Liver (tissue), 9 donors: Measurements from ENCODE around the gene CDK5RAP2. TPM values are rescaled to one million over a fixed set of nuclear protein-coding genes. Genes with fewer than 3 reads are reported as not detected.
"Not testable (repeated sequence)": the region's sequence is repeated elsewhere in the genome, so short reads cannot be mapped to it uniquely, and the experiment has no call there.

ENCODE experiments used
- DNase-seq: peaks from one replicate; pipeline ENCODE4 v3.0.0-alpha.2; 2017; ENCODE audit warnings: low spot score
- H3K27ac ChIP-seq, 2 donors: one replicate each; pipeline ENCODE4 v1.7.0; 2013; ENCODE audit warnings: inconsistent platforms in 2 of 2, low read length in 2 of 2, control low read depth in 1 of 2, low read depth in 1 of 2, mild to moderate bottlenecking in 1 of 2
- H3K27me3 ChIP-seq, 4 donors: one replicate each; pipeline versions ENCODE4 v1.6.1 to v1.7.0; 2013; ENCODE audit warnings: low read length in 3 of 4, inconsistent platforms in 1 of 4, mild to moderate bottlenecking in 1 of 4, moderate library complexity in 1 of 4; ENCODE audit not compliant: control insufficient read depth in 4 of 4, insufficient read depth in 4 of 4
- H3K36me3 ChIP-seq, 4 donors: one replicate each; pipeline versions ENCODE4 v1.6.1 to v1.7.0; 2013; ENCODE audit warnings: low read length in 3 of 4, mild to moderate bottlenecking in 3 of 4, low read depth in 1 of 4, moderate library complexity in 1 of 4; ENCODE audit not compliant: control insufficient read depth in 4 of 4, insufficient read depth in 3 of 4
- H3K4me1 ChIP-seq, 4 donors: one replicate each; pipeline versions ENCODE4 v1.6.1 to v1.7.0; 2013; ENCODE audit warnings: low read length in 3 of 4, mild to moderate bottlenecking in 3 of 4, moderate library complexity in 1 of 4; ENCODE audit not compliant: control insufficient read depth in 4 of 4, insufficient read depth in 4 of 4
- H3K4me3 ChIP-seq, 3 donors: one replicate each; pipeline versions ENCODE4 v1.6.1 to v1.7.0; 2013; ENCODE audit warnings: low read length in 3 of 3, control low read depth in 1 of 3, low read depth in 1 of 3, mild to moderate bottlenecking in 1 of 3
- H3K9ac ChIP-seq, 2 donors: one replicate each; pipeline ENCODE4 v1.7.0; 2013; ENCODE audit warnings: low read length in 2 of 2, mild to moderate bottlenecking in 2 of 2, moderate library complexity in 2 of 2, control low read depth in 1 of 2, low read depth in 1 of 2
- H3K9me3 ChIP-seq, 4 donors: one replicate each; pipeline versions ENCODE4 v1.6.1 to v1.7.0; 2013; ENCODE audit warnings: low read length in 3 of 4; ENCODE audit not compliant: control insufficient read depth in 4 of 4
- ATF3 ChIP-seq: IDR thresholded peaks from 2 replicates; pipeline ENCODE4 v1.6.1; 2016; ENCODE audit warnings: antibody characterized with exemption
- CTCF ChIP-seq: fragments of 150-350 bp; IDR thresholded peaks from 2 replicates; pipeline ENCODE4 v1.5.1; 2017; ENCODE audit warnings: improper control_type of control experiment, low read depth, low read length; ENCODE audit not compliant: missing input control
- EGR1 ChIP-seq, 2 donors: IDR thresholded peaks; 2 replicates each; pipeline ENCODE4 v1.6.1; 2016 to 2018; ENCODE audit warnings: antibody characterized with exemption in 2 of 2, low read depth in 2 of 2
- FOXA1 ChIP-seq: IDR thresholded peaks from 2 replicates; pipeline ENCODE4 v1.6.1; 2016; ENCODE audit warnings: antibody characterized with exemption
- FOXA2 ChIP-seq: IDR thresholded peaks from 2 replicates; pipeline ENCODE4 v1.6.1; 2016; ENCODE audit warnings: antibody characterized with exemption
- GABPA ChIP-seq, 2 donors: IDR thresholded peaks in 1 of 2; conservative IDR thresholded peaks in 1 of 2; 2 replicates each; pipeline ENCODE4 v1.6.1; 2016; ENCODE audit warnings: antibody characterized with exemption in 2 of 2, mild to moderate bottlenecking in 1 of 2, moderate library complexity in 1 of 2
- HNF4A ChIP-seq, 2 donors: conservative IDR thresholded peaks; 2 replicates each; pipeline ENCODE4 v1.6.1; 2016; ENCODE audit warnings: antibody characterized with exemption in 2 of 2, mild to moderate bottlenecking in 2 of 2
- HNF4G ChIP-seq: IDR thresholded peaks from 2 replicates; pipeline ENCODE4 v1.6.1; 2016; ENCODE audit warnings: antibody characterized with exemption
- JUND ChIP-seq, 2 donors: IDR thresholded peaks; 2 replicates each; pipeline ENCODE4 v1.6.1; 2016; ENCODE audit warnings: antibody characterized with exemption in 2 of 2
- NR2F2 ChIP-seq: IDR thresholded peaks from 2 replicates; pipeline ENCODE4 v1.6.1; 2016; ENCODE audit warnings: antibody characterized with exemption
- RAD21 ChIP-seq, 2 donors: IDR thresholded peaks; 2 replicates each; pipeline ENCODE4 v1.6.1; 2016; ENCODE audit warnings: antibody characterized with exemption in 2 of 2, mild to moderate bottlenecking in 2 of 2
- RXRA ChIP-seq, 2 donors: IDR thresholded peaks; 2 replicates each; pipeline ENCODE4 v1.6.1; 2017 to 2018; ENCODE audit warnings: antibody characterized with exemption in 2 of 2, mild to moderate bottlenecking in 1 of 2
- SP1 ChIP-seq: IDR thresholded peaks from 2 replicates; pipeline ENCODE4 v1.6.1; 2018; ENCODE audit warnings: antibody characterized with exemption, mild to moderate bottlenecking
- TAF1 ChIP-seq: conservative IDR thresholded peaks from 2 replicates; pipeline ENCODE4 v1.6.1; 2016; ENCODE audit warnings: antibody characterized with exemption, mild to moderate bottlenecking
- YY1 ChIP-seq: IDR thresholded peaks from 2 replicates; pipeline ENCODE4 v1.6.1; 2016; ENCODE audit warnings: antibody characterized with exemption, mild to moderate bottlenecking
- WGBS: extraction: QIAGEN DNeasy Blood & Tissue Kit; methylation state at CpG from one replicate; pipeline ENCODE4 v1.1.7; 2013; 5-methylcytosine and 5-hydroxymethylcytosine counted together
- polyA plus RNA-seq, 2 donors: library from polyadenylated mRNA; stranded (reverse) in 1 of 2; unstranded in 1 of 2; fragments of 200-250 nt in 1 of 2; fragments of >200 nt in 1 of 2; fragmentation: Nextera tagmentation in 1 of 2; extraction: Ambion mirVana in 1 of 2; gene quantifications; one replicate each; pipeline versions ENCODE4 v1.2.1 to v1.2.3, GENCODE V29; 2013 to 2015
- total RNA-seq, 2 donors: library from RNA; depleted of rRNA; stranded (reverse); fragments of >200 nt; gene quantifications; one replicate each; pipeline ENCODE4 v1.2.3, GENCODE V29; 2014
- TF ChIP-seq, protein P1 (sequence below): IDR thresholded peaks from 2 replicates; pipeline ENCODE4 v1.6.1; 2016; ENCODE audit warnings: antibody characterized with exemption
- TF ChIP-seq, protein P2 (sequence below): IDR thresholded peaks from 2 replicates; pipeline ENCODE4 v1.6.1; 2016; ENCODE audit warnings: antibody characterized with exemption, mild to moderate bottlenecking
- TF ChIP-seq, protein P3 (sequence below): IDR thresholded peaks from 2 replicates; pipeline ENCODE4 v1.6.1; 2016; ENCODE audit warnings: antibody characterized with exemption
- donor health status: healthy.
- donor health status: healthy.
- donor health status: healthy.
- donor health status: healthy.
- donor health status: healthy.

The CDK5RAP2 gene
- total and polyA plus RNA-seq, 4 donors, result 11.7 to 38.9 (median 21.7) TPM

DNA sequence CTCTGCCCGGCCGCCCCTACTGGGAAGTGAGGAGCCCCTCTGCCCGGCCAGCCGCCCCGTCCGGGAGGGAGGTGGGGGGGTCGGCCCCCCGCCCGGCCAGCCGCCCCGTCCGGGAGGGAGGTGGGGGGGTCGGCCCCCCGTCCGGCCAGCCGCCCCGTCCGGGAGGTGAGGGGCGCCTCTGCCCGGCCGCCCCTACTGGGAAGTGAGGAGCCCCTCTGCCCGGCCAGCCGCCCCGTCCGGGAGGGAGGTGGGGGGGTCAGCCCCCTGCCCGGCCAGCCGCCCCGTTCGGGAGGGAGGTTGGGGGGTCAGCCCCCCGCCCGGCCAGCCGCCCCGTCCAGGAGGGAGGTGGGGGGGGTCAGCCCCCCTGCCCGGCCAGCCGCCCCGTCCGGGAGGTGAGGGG, 83.5 kb downstream of the CDK5RAP2 start:
- H3K36me3 ChIP-seq, DNase-seq, H3K9ac ChIP-seq, H3K27ac ChIP-seq, H3K9me3 ChIP-seq, H3K4me1 ChIP-seq, H3K4me3 ChIP-seq, H3K27me3 ChIP-seq: not testable (repeated sequence)
- 97% methylated on average over 12 of the region's 37 CpGs for WGBS

GRCh38 chr9:120490888-120491595, 88.9 kb downstream of the CDK5RAP2 start:
- no peak for TF ChIP-seq HNF4G
- peak; percentile 30 to 37 for TF ChIP-seq HNF4A (conservative IDR thresholded peaks at IDR 0.05)
- TF ChIP-seq EGR1 (IDR thresholded peaks at IDR 0.05; ENCODE audit: low read depth in 2 of 2), result peak in 1 of 2 donors; percentile 33
- TF ChIP-seq RXRA (IDR thresholded peaks at IDR 0.05), result peak; percentile 26 to 42
- DNase-seq, result no peak
- H3K4me1 ChIP-seq, result peaks cover under 1 to 16% (median 9%) of the 10 kb centered on the region in 4 donors
- 51% methylated on average over 5 of the region's 5 CpGs for WGBS
- H3K36me3 ChIP-seq, result peaks cover 0 to 14% (median 8%) of the 10 kb centered on the region in 4 donors
- H3K27ac ChIP-seq, result no peak overlapping the region
- no peaks in the 10 kb centered on the region for H3K9me3 ChIP-seq
- H3K27me3 ChIP-seq, result no peaks in the 10 kb centered on the region
- H3K9ac ChIP-seq, result no peak overlapping the region
- H3K4me3 ChIP-seq, result no peak overlapping the region

- Histone ChIP-seq H3K36me3 (peaks cover 0 to 17% (median 12%) of the 10 kb centered on the region in 4 donors), H3K9ac (no peak overlapping the region), H3K9me3 (no peaks in the 10 kb centered on the region), H3K27ac (no peak overlapping the region), H3K27me3 (no peaks in the 10 kb centered on the region), H3K4me3 (no peak overlapping the region), H3K4me1 (peaks cover 3 to 19% (median 12%) of the 10 kb centered on the region in 4 donors)
- WGBS, result 90% methylated on average over 6 of the region's 6 CpGs
- TF ChIP-seq RAD21 (IDR thresholded peaks at IDR 0.05) (no peak), ATF3 (no peak), TAF1 (no peak), SP1 (no peak), RXRA (IDR thresholded peaks at IDR 0.05) (no peak), HNF4G (no peak), CTCF (no peak), JUND (IDR thresholded peaks at IDR 0.05) (no peak), NR2F2 (no peak), FOXA1 (no peak), HNF4A (conservative IDR thresholded peaks at IDR 0.05) (no peak), GABPA (IDR thresholded peaks at IDR 0.05 in 1 of 2, conservative IDR thresholded peaks at IDR 0.05 in 1 of 2) (no peak), EGR1 (IDR thresholded peaks at IDR 0.05; ENCODE audit: low read depth in 2 of 2) (no peak), FOXA2 (no peak), YY1 (no peak)
- TF ChIP-seq, protein P1, sequence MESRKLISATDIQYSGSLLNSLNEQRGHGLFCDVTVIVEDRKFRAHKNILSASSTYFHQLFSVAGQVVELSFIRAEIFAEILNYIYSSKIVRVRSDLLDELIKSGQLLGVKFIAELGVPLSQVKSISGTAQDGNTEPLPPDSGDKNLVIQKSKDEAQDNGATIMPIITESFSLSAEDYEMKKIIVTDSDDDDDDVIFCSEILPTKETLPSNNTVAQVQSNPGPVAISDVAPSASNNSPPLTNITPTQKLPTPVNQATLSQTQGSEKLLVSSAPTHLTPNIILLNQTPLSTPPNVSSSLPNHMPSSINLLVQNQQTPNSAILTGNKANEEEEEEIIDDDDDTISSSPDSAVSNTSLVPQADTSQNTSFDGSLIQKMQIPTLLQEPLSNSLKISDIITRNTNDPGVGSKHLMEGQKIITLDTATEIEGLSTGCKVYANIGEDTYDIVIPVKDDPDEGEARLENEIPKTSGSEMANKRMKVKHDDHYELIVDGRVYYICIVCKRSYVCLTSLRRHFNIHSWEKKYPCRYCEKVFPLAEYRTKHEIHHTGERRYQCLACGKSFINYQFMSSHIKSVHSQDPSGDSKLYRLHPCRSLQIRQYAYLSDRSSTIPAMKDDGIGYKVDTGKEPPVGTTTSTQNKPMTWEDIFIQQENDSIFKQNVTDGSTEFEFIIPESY, result no peak
- TF ChIP-seq, protein P2, sequence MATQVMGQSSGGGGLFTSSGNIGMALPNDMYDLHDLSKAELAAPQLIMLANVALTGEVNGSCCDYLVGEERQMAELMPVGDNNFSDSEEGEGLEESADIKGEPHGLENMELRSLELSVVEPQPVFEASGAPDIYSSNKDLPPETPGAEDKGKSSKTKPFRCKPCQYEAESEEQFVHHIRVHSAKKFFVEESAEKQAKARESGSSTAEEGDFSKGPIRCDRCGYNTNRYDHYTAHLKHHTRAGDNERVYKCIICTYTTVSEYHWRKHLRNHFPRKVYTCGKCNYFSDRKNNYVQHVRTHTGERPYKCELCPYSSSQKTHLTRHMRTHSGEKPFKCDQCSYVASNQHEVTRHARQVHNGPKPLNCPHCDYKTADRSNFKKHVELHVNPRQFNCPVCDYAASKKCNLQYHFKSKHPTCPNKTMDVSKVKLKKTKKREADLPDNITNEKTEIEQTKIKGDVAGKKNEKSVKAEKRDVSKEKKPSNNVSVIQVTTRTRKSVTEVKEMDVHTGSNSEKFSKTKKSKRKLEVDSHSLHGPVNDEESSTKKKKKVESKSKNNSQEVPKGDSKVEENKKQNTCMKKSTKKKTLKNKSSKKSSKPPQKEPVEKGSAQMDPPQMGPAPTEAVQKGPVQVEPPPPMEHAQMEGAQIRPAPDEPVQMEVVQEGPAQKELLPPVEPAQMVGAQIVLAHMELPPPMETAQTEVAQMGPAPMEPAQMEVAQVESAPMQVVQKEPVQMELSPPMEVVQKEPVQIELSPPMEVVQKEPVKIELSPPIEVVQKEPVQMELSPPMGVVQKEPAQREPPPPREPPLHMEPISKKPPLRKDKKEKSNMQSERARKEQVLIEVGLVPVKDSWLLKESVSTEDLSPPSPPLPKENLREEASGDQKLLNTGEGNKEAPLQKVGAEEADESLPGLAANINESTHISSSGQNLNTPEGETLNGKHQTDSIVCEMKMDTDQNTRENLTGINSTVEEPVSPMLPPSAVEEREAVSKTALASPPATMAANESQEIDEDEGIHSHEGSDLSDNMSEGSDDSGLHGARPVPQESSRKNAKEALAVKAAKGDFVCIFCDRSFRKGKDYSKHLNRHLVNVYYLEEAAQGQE, result no peak
- TF ChIP-seq, protein P3, sequence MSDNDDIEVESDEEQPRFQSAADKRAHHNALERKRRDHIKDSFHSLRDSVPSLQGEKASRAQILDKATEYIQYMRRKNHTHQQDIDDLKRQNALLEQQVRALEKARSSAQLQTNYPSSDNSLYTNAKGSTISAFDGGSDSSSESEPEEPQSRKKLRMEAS, result no peak
- no peak for DNase-seq
Measured at GRCh38 chr9:120486835-120487234, 93.1 kb downstream of the CDK5RAP2 start.
